B cell (primary cell): Measurements from ENCODE around the gene VSIG10. TPM values are rescaled to one million over a fixed set of nuclear protein-coding genes. Genes with fewer than 3 reads are reported as not detected.

Experiments
- ATAC-seq: fragments of 200-7000 bp; cut with Tn5 transposase; one replicate; pipeline ENCODE4 v1.10.0; 2021; ENCODE audit warnings: low read depth, mild to moderate bottlenecking, moderate number of reproducible peaks, moderate library complexity
- CTCF ChIA-PET: fragments of 350-600 bp; sonication (Branson Sonifier 250); formaldehyde crosslinking; loops from one replicate; lab custom pipeline; 2021; ENCODE audit warnings: antibody characterized with exemption, inconsistent platforms; lab: Charles Lee
- POLR2A ChIA-PET: fragments of 350-600 bp; sonication (Branson Sonifier 250); formaldehyde crosslinking; loops from one replicate; lab custom pipeline; 2021; ENCODE audit warnings: antibody characterized with exemption; lab: Charles Lee
- DNase-seq: peaks from one replicate; pipeline ENCODE4 v3.0.0; 2013
- H2AFZ ChIP-seq: 2 replicates; pipeline ENCODE4 v1.6.1; 2012; ENCODE audit warnings: mild to moderate bottlenecking, low read depth, low read length; ENCODE audit not compliant: insufficient read depth, poor library complexity, severe bottlenecking
- H3K27ac ChIP-seq, 2 donors: 1 replicate in 1 of 2; 2 replicates in 1 of 2; pipeline ENCODE4 v1.5.1; 2012 to 2013; ENCODE audit warnings: low read length in 2 of 2, mild to moderate bottlenecking in 2 of 2, moderate library complexity in 1 of 2
- H3K27me3 ChIP-seq, 4 experiments: fragments of 200-600 bp in 1 of 4; sonication (generic) in 1 of 4; replicated peaks in 1 of 4; 1 replicate in 2 of 4; 2 replicates in 2 of 4; pipeline versions ENCODE4 v1.6.1 to v1.7.0; 2013 to 2016; ENCODE audit warnings: low read length in 3 of 4, mild to moderate bottlenecking in 2 of 4, mixed read lengths in 1 of 4, moderate library complexity in 1 of 4; ENCODE audit not compliant: insufficient read depth in 4 of 4, control insufficient read depth in 3 of 4; ENCODE audit errors: control extremely low read depth in 1 of 4
- H3K36me3 ChIP-seq, 2 experiments: replicated peaks in 1 of 2; 1 replicate in 1 of 2; 2 replicates in 1 of 2; pipeline versions ENCODE4 v1.6.1 to v1.7.1; 2013; ENCODE audit warnings: low read length in 1 of 2; ENCODE audit not compliant: insufficient read depth in 2 of 2, control insufficient read depth in 1 of 2; ENCODE audit errors: control extremely low read depth in 1 of 2, extremely low read depth in 1 of 2
- H3K4me1 ChIP-seq, 2 donors: fragments of 200-600 bp in 1 of 2; sonication (generic) in 1 of 2; 1 replicate in 1 of 2; 2 replicates in 1 of 2; pipeline versions ENCODE4 v1.5.1 to v1.6.1; 2013 to 2017; ENCODE audit warnings: low read length in 2 of 2; ENCODE audit not compliant: control insufficient read depth in 2 of 2, insufficient read depth in 2 of 2
- H3K4me2 ChIP-seq: replicated peaks from 2 replicates; pipeline ENCODE3; 2012; ENCODE audit warnings: mild to moderate bottlenecking, low read depth, low read length; ENCODE audit not compliant: poor library complexity, severe bottlenecking
- H3K4me3 ChIP-seq, 5 experiments: fragments of 200-600 bp in 1 of 5; sonication (generic) in 1 of 5; 1 replicate in 3 of 5; 2 replicates in 2 of 5; pipeline versions ENCODE4 v1.5.1 to v1.7.0; 2011 to 2016; ENCODE audit warnings: low read length in 4 of 5, mild to moderate bottlenecking in 4 of 5, low read depth in 2 of 5, control low read depth in 1 of 5, moderate library complexity in 1 of 5; ENCODE audit not compliant: insufficient read depth in 1 of 5; ENCODE audit errors: control extremely low read depth in 1 of 5, extremely low read depth in 1 of 5
- H3K79me2 ChIP-seq: fragments of 200-600 bp; sonication (generic); one replicate; pipeline ENCODE4 v1.6.0; 2016; ENCODE audit warnings: low read length; ENCODE audit not compliant: control insufficient read depth, insufficient read depth
- H3K9ac ChIP-seq: fragments of 200-600 bp; sonication (generic); 2 replicates; pipeline ENCODE4 v1.6.1; 2017; ENCODE audit warnings: mild to moderate bottlenecking, low read length, moderate library complexity
- H3K9me3 ChIP-seq, 3 donors: one replicate each; pipeline versions ENCODE4 v1.6.1 to v1.7.1; 2013; ENCODE audit warnings: low read length in 2 of 3; ENCODE audit not compliant: control insufficient read depth in 2 of 3, insufficient read depth in 1 of 3; ENCODE audit errors: control extremely low read depth in 1 of 3
- H4K20me1 ChIP-seq: 2 replicates; pipeline ENCODE4 v1.6.0; 2012; ENCODE audit warnings: mild to moderate bottlenecking, low read length; ENCODE audit not compliant: insufficient read depth, control insufficient read depth, poor library complexity, severe bottlenecking
- H3K27ac Mint-ChIP-seq: one replicate; pipeline ENCODE4 v1.8.0; 2021; ENCODE audit warnings: mixed read lengths
- H3K27me3 Mint-ChIP-seq: one replicate; pipeline ENCODE4 v1.8.0; 2021; ENCODE audit warnings: mixed read lengths
- H3K4me1 Mint-ChIP-seq: one replicate; pipeline ENCODE4 v1.8.0; 2021; ENCODE audit warnings: mixed read lengths
- H3K4me3 Mint-ChIP-seq: one replicate; pipeline ENCODE4 v1.8.0; 2021; ENCODE audit warnings: mixed read lengths
- H3K9me3 Mint-ChIP-seq: one replicate; pipeline ENCODE4 v1.8.0; 2022; ENCODE audit warnings: mixed read lengths; ENCODE audit not compliant: insufficient read depth
- EZH2 ChIP-seq: IDR thresholded peaks from 2 replicates; pipeline ENCODE4 v1.6.1; 2012; ENCODE audit warnings: borderline replicate concordance, low read depth, mild to moderate bottlenecking, moderate library complexity, low read length; ENCODE audit not compliant: insufficient read depth, poor library complexity, severe bottlenecking
- WGBS: methylation state at CpG from one replicate; pipeline ENCODE4 v1.1.5; 2013; ENCODE audit warnings: missing lambda C conversion rate; ENCODE audit not compliant: insufficient coverage; 5-methylcytosine and 5-hydroxymethylcytosine counted together
- intact Hi-C: fragments of 100-400 bp; cut with micrococcal nuclease; formaldehyde crosslinking; loops from one replicate; pipeline ENCODE4 v1.10.0; 2022
- polyA plus RNA-seq: library from polyadenylated mRNA; depleted of rRNA; stranded (reverse); fragments of >200 nt; gene quantifications from 2 replicates; pipeline ENCODE4 v1.2.3, GENCODE V29; 2012
- total RNA-seq, 2 donors: library from RNA; stranded (reverse); fragments of 120-200 nt in 1 of 2; gene quantifications; 1 replicate in 1 of 2; 2 replicates in 1 of 2; pipeline versions ENCODE4 v1.2.3 to v1.2.4, GENCODE V29; 2013 to 2022
- TF ChIP-seq, protein P1 (sequence below): fragments of 200-600 bp; IDR thresholded peaks from one replicate; pipeline ENCODE4 v1.8.0; 2022; ENCODE audit warnings: antibody characterized with exemption, mild to moderate bottlenecking

Gene VSIG10
- total and polyA plus RNA-seq, 2 donors (not counting 1 experiment from before 2014, with no cell fraction given), result 0.34 to 2.6 TPM

- DNase-seq (no peak), ATAC-seq (no peak)
- Histone ChIP-seq H3K9me3 (no peaks in the 10 kb centered on the region), H3K79me2 (no peaks in the 10 kb centered on the region), H2AFZ (no peak overlapping the region), H3K4me2 (no peak overlapping the region), H4K20me1 (no peaks in the 10 kb centered on the region), H3K4me3 (no peak overlapping the region), H3K36me3 (peaks cover 0 to 52% of the 10 kb centered on the region in 2 experiments), H3K27me3 (no peaks in the 10 kb centered on the region), H3K27ac (no peak overlapping the region), H3K9ac (no peak overlapping the region), H3K4me1 (peaks cover 8 to 10% of the 10 kb centered on the region in 2 donors)
- 100% methylated on average over 2 of the region's 11 CpGs for WGBS
- TF ChIP-seq EZH2, result no peak
- TF ChIP-seq, protein P1, sequence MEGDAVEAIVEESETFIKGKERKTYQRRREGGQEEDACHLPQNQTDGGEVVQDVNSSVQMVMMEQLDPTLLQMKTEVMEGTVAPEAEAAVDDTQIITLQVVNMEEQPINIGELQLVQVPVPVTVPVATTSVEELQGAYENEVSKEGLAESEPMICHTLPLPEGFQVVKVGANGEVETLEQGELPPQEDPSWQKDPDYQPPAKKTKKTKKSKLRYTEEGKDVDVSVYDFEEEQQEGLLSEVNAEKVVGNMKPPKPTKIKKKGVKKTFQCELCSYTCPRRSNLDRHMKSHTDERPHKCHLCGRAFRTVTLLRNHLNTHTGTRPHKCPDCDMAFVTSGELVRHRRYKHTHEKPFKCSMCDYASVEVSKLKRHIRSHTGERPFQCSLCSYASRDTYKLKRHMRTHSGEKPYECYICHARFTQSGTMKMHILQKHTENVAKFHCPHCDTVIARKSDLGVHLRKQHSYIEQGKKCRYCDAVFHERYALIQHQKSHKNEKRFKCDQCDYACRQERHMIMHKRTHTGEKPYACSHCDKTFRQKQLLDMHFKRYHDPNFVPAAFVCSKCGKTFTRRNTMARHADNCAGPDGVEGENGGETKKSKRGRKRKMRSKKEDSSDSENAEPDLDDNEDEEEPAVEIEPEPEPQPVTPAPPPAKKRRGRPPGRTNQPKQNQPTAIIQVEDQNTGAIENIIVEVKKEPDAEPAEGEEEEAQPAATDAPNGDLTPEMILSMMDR, result no peak
- H3K9me3 Mint-ChIP-seq, result no peaks in the 10 kb centered on the region
- H3K4me3 Mint-ChIP-seq, result no peak overlapping the region
- H3K4me1 Mint-ChIP-seq, result peaks cover 15% of the 10 kb centered on the region
- H3K27ac Mint-ChIP-seq, result no peak overlapping the region
- POLR2A ChIA-PET, result interaction anchor here (0.6 kb wide), 1 partner anchor 31 kb away, joined by 8 read pairs; no protein-coding TSS in a partner anchor
- CTCF ChIA-PET, result no interaction called here
- intact Hi-C loops, result loop anchor here (10.0 kb wide), 1 partner anchor 162 kb away; no protein-coding TSS in a partner anchor
- H3K27me3 Mint-ChIP-seq, result no peaks in the 10 kb centered on the region
Observed at GRCh38 chr12:118036672-118037411, 67.0 kb downstream of the VSIG10 start.
